Stimulated activated CD8-positive, alpha-beta memory T cell treated with anti-CD3 and anti-CD28 coated beads, Interleukin-15, amount 100 ng/mL, for 24 hours (primary cell): ENCODE results near the gene MYCL.
"Not testable (repeated sequence)": the region's sequence is repeated elsewhere in the genome, so short reads cannot be mapped to it uniquely, and the experiment has no call there.

Experiments used
- DNase-seq: peaks from one replicate; pipeline ENCODE4 v3.0.0-alpha.2; 2020; ENCODE audit warnings: low read depth

The MYCL gene

DNA sequence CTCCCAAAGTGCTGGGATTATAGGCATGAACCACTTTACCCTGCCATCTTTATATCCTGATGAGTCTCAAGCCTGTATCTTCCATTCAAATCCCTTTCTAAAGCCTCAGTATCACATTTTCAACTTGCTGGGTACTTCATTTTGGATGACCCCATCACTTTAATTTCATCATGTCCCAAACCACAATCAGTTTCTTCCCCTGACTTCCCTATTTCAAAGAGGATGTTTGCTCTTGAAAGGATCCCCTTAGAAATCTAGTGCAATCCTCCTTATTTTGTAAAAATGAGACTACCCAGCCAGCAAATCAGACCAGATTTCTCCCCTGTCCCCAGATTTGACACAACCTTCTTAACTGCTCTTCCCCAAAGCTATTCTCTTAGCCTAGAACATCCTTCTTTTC is 11.4 kb downstream of the MYCL start:
- no peak for DNase-seq

DNA sequence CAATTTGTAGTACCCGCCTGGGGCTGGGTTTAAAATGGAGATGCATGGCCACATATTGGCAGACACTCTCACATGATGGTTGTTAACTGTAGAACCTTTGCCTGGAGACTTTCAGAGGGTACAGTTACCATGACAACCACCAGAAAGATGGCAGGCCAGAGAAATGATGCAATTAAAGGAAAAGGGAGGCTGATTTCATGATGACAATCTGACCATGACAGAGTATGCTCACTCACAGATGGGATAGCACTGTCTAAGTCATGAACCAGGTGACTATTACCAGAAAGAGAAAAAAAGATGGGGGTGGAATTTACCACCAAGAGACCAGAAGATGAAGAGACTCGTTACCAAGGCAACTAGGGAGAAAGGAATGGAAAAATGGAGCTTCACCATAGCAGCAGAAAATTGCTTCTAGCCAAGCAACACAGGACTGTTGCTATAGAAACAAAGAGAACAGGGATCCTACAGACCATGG is 14.9 kb downstream of the MYCL start:
- DNase-seq = no peak

DNA sequence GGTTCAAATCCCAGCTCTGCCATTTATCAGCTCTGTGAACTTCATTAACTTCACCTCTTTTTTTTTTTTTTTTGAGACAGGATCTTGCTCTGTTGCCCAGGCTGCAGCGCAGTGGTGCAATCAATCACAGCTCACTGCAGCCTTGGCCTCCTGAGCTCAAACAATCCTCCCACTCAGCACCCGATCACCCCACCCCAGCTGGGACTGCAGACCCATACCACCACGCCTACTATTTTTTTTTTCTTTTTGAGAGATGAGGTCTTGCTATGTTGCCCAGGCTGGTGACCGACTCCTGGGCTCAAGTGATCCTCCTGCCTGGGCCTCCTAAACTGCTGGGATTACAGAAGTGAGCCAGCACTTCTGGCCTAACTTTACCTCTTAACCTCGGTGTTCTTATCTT is 16.2 kb downstream of the MYCL start:
- DNase-seq = no peak

DNA sequence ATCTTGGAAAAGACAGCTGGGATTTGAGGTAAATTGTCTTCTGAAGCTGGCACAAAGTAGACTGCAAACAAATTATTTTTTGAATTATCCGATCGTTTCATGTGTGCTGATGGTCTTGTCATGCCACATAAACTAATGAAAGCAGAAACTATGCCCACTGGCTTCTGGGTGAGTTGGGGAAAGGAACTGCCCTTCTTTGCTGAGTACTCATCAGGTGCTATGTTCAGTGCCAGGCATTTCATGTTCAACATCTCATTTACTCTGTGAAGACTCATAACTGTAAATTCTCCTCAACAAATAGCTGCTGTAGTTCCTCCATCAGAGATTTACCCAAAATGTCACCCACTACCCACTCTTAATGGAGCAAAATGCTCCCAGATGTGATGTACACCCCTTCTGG is 19.6 kb downstream of the MYCL start:
- DNase-seq = no peak

DNA sequence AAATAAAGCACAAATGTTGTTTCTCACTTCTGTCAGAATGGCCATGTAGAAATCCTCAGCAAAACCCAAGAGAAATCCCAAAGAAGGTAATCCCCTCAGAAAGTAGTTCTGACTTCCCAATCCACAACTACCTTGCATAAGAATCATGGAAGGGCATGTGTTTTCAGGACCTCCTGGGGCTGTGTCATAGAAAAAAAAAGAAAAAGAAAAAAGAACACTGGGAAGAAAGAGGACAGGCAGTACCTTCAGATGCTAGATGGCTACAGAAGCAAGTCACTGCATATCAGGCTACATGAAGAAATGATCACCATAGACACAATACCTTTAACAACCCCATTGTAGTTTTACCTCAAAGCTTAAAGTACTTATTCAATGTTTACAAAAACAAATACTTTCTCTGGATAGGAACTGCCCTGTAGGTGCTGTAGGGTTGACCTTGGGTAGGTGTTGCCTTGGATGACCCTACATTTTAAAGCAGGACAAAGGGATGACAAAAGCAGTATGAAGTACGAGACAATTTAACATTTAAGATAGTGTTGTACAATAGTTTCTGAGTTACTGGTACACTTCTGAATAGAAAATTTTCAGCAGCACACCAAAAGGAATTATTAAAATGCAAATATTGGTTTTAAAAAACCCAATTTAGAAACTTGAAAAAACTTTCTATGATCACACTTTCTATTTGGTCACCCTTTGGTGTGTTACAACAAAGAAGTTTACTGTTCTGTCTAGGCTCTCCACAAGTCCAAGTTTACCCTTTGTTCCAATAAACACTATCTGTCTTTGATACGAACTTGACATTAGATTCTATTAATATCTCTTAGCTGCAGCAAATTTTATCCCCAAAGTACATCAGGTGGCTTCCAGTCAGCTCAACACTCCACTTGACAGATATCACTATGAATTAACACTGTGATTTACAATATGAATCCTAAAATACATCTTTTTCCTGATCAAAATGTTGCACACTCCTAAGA is 23.4 kb downstream of the MYCL start:
- no peak for DNase-seq

DNA sequence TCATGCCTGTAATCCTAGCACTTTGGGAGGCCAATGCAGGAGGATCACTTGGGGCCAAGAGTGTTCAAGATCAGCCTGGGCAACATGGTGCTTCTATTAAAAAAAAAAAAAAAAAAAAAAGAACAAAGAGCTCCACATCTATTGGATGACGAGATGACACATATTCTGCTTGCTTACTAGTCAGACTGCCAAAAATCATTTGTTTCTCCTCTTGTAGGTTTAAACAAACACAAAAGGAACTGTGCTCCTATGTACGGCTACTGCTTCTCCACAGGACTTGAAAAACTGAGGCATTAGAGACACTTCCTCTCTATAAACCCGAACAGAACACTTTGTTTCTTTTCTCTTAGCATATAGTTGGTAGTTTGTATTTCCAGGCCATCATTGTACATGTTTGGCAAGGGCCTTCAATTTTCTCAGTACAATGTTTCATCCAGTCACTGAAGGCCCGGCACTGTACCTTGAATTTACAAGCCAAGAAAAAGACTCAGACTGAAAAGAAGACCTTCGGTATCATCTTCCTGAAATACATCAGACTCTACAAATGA is 24.4 kb downstream of the MYCL start:
- DNase-seq = no peak

DNA sequence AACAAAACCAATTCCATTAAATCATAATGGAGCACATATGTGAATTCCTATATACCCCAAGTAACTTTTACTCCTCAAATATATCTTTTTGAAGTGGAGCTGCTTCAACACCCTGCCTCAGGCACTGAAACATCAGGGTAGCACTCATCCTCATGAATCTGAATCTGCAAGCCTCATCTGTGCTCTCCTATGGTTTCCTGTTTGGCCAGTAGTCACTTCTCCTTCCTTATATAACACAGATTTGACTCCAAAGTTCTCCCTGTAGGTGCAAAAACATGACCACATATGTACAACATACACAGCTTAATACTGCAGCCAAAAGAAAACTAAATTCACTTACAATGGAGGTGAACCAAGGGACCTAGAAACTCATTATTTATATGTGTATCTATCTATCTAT is 25.6 kb downstream of the MYCL start:
- DNase-seq = no peak

DNA sequence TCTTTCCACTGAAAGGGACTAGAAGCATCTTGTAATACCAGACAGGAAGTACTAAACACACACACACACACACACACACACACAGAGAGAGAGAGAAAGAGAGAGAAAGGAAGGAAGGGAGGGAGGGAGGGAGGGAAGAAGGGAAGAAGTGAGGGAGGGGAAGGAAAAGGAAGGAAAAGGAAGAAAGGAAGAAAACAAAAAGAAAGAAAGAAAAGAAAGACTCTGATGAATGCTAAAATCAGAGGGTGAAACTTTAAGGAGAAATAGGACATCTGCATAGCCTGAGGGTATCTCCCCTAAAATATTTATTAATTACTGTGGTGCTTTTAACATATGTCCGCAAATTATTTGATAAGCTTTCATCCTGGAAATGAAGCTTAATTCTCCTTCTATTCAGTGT is 29.0 kb downstream of the MYCL start:
- no peak for DNase-seq

DNA sequence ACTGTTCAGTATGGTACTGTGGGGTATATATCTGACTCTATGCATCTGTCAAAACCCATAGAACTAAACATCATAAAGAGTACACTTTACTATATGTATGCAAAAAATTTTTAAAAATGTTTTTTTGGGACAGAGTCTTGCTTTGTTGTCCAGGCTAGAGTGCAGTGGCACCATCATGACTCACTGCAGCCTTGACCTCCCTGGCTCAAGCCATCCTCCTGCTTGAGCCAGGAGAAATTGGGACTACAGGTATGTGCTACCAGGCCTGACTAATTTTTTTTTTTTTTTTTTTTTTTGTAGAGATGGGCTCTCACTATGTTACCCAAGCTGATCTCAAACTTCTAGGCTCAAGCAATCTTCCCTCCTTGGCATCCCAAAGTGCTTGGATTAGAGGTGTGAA is 29.9 kb downstream of the MYCL start:
- DNase-seq = no peak

DNA sequence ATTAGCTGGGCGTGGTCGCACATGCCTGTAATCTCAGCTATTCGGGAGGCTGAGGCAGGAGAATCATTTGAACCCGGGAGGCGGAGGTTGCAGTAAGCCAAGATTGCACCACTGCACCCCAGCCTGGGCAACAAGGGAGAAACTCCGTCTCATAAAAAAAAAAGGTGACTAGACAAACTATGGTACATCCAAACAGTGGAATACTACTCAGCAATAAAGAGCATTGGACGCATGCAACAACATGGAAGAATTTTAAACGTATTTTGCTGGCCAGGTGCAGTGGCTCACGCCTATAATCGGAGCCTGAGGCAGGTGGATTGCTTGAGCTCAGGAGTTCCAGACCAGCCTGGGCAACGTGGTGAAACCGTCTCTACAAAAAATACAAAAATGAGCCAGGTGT is 30.7 kb downstream of the MYCL start:
- DNase-seq = not testable (repeated sequence)

DNA sequence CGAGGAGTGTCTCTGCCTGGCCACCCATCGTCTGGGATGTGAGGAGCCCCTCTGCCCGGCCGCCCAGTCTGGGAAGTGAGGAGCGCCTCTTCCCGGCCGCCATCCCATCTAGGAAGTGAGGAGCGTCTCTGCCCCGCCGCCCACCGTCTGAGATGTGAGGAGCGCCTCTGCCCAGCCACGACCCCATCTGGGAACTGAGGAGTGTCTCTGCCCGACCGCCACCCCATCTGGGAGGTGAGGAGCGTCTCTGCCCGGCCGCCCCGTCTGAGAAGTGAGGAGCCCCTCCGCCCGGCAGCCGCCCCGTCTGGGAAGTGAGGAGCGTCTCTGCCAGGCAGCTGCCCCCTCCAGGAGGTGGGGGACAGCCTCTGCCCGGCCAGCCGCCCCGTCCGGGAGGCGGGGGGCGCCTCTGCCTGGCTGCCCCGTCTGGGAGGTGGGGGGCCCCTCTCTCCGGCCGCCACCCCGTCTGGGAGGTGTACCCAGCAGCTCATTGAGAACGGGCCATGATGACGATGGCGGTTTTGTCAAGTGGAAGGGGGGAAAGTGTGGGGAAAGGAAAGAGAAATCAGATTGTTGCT is 32.1 kb downstream of the MYCL start:
- DNase-seq = not testable (repeated sequence)

DNA sequence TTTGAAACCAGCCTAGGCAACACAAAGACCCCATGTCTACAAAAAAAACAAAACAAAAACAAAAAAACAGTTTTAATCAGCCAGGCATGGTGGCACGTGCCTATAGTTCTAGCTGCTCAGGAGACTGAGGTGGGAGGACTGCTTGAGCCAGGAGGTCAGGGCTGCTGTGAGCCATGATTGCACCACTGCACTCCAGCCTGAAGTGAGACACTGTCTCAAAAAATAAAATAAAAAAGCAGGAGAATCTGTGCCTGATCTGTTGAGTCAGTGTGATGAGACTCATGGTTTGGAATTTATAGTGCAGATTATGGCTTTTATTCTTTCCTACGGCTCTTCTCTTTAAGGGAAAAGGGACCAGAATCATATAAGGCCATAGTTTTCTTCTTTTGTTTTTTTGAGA is 35.0 kb downstream of the MYCL start:
- no peak for DNase-seq

DNA sequence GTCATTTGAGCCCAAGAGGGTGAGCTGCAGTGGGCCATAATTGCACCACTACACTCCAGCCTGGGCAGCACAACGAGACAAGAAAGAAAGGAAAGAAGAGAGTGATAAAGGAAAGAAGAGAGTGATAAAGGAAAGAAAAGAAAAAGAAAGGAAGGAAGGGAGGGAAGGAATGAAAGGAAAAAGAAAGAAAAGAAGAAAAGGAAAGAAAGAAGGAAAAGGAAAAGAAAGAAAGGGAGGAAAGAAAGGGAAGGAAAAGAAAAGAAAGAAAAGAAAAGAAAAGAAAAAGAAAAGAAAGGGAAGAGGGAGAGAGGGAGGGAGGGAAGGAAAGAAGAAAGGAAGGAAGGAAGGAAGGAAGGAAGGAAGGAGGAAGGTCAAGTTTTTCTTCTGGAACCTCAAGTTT is 36.0 kb downstream of the MYCL start:
- no peak for DNase-seq

DNA sequence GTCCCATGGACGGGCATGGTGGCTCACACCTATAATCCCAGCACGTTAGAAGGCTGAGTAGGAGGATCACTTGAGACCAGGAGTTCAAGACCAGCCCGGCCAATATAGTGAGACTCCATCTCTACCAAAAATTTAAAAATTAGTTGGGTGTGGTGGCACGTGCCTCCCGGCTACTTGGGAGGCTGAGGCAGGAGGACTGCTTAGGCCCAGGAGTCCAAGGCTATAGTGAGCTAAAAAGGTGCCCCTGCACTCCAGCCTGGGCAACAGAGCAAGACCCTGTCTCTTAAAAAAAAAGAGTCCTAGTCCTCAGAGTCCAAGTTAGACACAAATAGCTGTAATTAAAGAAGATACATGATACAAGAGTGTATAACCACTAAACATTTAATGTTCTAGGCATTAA is 38.5 kb downstream of the MYCL start:
- DNase-seq = no peak

DNA sequence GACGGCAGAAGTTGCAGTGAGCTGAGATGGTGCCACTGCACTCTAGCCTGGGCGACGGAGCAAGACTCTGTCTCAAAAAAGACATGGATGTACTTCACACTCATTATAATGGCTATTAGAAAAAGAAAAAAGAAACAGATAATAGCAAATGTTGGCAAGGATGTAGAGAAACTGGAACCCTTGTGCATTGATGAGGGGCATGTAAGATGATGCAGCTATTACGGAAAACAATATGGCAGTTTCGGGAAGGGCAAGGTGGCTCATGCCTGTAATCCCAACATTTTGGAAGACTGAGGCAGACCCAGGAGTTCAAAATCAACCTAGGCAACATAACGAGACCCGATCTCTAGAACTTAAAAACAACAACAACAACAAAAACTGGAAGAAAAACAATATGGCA is 40.7 kb downstream of the MYCL start:
- DNase-seq = no peak

DNA sequence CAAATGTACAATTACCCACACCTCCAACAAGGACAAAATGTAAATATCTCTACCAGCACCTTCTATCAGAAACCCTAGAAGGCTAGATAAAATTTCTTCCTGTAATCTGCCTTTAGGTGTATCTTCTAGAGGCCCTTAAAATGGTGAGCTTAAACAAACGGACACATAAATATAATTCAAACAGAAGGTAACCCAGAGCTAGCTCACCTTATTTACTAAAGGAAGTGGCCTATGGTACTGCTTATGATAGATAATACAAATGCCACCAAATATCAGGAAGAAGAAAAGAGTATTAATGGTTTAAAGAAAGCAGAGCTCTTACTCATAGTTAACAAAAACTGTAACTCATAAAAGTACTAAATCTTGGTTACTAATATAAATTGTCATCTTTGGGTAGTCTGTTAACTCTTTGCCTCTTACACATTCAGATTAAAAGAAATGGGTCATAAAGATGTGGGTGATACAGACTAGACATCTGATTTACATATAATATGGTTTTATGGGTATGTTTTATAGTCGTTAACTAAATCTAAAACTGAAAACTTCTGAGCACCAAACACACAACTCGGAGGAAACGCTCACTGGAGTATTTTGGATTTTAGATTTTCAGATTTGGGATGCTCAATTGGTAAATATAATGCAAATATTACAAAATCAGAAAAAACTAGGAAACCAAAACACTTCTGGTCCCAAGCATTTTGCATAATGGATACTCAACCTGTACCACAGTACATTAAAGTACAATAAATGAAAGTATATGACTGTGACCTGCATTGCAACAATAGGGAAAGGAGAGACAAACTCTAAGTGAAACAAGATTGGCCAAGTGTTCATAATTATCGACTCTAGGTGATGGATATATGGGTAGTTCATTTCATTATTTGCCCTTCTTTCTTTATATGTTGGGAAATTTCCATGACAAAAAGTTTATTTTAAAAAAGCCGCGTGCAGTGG is 41.6 kb downstream of the MYCL start:
- DNase-seq = no peak

DNA sequence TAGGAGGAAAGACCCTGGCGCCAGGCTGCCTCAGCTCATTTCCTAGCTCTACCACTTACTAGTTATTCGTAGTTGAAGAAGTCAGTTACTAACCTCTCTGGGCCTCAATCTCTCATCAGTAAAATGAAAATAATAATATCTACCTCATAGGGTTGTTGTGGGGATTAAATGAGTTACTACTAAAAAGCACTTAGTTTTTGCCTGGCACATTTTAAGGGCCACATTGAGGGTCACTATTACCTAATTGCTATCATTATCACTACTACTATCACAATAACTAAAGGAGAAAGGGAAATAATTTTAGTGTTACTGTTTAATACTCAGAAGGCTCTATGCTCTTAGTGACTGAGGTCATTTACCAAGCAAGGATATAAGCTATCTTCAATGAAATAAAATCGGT is 43.4 kb downstream of the MYCL start:
- DNase-seq = no peak

DNA sequence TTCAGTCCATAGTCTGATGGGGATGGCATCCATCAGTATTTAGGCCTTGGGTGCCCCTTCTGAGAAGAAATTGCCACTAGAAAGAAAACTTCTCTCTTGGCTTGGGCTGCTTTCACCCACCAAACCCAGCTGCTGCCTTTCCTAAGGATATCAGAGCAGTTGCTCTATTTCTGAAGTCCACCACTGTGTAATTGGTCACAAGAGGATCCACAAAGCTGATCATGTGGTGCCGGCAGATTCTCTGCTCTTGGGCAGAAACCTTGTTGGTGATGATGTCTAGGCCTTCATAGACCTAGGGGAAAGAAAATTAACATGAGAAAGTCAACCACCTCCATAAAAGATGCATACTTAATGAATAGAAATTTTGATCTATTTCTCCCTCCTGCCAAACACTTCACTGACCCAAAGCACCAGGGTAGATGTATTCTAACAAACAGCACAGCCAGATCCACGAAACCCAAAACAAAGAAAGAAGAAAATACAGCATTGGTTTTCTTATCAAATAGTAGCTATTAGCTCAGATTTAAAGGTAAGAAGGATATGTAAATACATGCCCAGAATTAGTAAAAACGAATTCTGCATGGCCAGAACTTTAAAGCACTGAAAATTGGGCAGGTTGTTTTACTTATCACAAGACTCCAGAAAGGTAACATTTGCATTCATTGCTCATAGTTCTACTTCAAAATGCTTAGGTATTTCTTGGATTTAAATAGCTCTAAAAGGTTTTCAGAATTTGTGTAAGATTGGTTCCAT is 44.4 kb downstream of the MYCL start:
- DNase-seq = no peak

DNA sequence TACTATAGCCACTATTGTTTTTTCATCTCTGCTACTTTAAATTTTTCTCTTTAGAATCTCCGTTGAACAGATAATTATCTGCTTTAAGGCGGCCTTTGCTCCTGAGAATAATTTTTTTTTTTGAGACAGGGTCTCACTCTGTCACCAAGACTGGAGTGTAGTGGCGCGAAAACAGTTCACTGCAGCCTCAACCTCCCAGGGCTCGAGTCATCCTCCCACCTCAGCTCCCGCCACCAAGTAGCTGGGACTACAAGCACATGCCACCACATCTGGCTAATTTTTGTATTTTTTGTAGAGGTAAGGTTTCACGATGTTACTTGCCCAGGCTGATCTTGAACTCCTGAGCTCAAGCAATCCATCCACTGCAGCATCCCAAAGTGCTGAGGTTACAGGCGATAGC is 47.0 kb downstream of the MYCL start:
- no peak for DNase-seq

DNA sequence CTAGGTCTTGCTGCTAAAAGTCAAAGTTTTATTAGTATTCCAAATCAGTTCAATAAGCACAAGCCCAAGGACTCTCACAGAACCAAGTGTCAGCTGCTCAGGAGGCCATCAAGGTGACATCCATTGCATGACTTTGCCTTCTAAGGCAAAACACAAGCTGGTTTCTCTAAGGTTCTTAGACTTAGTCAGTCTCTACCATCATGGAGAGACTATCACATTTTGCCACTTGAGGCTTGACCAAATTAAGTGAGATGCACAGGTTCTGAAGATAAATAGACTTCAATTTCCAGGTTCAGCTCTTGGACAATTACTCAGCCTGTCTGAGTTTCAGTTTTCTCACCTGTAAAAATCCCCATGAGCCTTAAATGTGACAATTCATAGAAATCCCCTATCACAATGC is 47.4 kb downstream of the MYCL start:
- no peak for DNase-seq

DNA sequence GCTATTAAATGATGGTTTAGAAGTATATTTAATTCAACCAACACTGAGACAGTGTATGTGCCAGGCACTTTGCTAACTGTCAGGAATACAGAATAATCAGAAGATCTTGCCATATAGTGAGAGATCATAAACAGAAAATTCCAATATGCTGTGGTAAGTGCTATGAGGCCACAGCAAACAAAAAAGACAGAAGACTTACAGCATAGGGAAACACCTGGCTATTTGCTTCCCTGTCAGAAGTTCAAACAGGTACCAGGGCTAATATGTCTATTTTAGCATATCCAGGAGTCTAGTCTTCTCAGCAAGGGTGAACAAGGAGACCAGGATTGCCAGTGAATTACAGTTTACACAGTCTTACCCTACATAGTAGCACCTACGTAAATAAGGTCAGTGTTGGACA is 48.8 kb downstream of the MYCL start:
- no peak for DNase-seq
